Measurements from ENCODE around the gene PIEZO2. TPM values are rescaled to one million over a fixed set of nuclear protein-coding genes. Genes with fewer than 3 reads are reported as not detected.
"Not testable (repeated sequence)": the region's sequence is repeated elsewhere in the genome, so short reads cannot be mapped to it uniquely, and the experiment has no call there.

PIEZO2 gene
- total RNA-seq, 2 experiments from 2014 or later: not detected

DNA sequence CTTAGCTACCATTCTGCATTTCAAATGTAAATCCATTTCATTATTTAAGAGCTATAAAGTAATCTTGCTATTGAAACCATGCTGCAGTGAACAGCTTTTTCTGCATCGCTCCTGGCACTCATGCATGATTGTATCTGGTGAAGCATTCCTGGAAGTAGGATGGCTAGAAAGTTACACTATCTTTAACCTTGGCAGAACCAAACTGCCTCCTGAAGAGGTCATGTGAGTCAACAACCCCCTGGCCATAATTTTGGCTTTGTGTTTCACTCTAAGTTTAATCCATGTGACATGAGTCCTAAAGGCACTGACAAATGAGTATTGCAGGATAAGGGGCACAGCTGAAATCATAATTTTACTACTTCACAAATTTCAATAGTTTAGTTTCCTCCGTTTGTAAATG is 526.4 kb downstream of the PIEZO2 start:
- H3K4me3 Mint-ChIP-seq; H3K9me3 Mint-ChIP-seq (ENCODE audit: low read depth); CTCF ChIA-PET; H3K36me3 Mint-ChIP-seq; ATAC-seq; H3K27me3 Mint-ChIP-seq; DNase-seq; H3K27ac Mint-ChIP-seq; H3K4me1 Mint-ChIP-seq: not testable (repeated sequence)

DNA sequence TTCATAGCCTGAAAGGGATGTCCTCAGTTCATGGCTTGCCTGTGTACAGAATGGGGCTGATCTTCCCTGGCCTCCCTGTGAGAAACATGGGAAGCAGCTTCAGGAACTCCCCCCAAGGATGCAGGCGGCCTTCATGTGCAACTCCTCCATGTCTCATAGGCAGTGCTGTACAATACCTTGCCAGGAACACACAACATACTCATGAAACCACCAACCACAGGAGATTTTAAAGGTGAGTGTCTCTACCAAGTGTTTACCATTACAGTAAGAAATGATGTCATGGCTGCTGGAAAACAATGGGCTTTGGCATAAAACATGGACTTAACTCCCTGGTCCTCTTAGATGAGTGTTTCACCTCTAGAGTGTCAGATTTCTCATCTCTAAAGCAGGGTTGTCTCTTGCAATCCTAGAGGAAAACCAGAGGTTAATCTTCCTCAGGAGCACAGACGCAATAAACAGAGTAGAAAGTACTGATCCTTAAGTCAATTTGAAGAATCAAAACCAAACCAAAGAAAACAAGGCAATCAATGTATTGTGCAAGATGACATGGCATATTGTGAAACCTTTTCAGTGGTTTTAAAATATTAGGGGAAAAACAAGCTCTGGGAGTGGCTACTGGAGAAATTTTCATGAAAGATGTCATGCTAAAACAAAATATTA is 528.6 kb downstream of the PIEZO2 start:
- ATAC-seq; H3K36me3 Mint-ChIP-seq; H3K9me3 Mint-ChIP-seq (ENCODE audit: low read depth); DNase-seq; H3K27ac Mint-ChIP-seq; H3K27me3 Mint-ChIP-seq; H3K4me1 Mint-ChIP-seq; CTCF ChIA-PET; H3K4me3 Mint-ChIP-seq: not testable (repeated sequence)

Small RNA genes lying within 50 kb of the gene (microRNA-seq; reads per million reads assigned to microRNA genes)
- gene MIR6788: not detected
